ENCODE measurements around the gene BTK.

The BTK gene

GRCh38 chrX:101385795-101386541 is at the start of gene BTK:
Gene BTK, minus strand, starts transcription at chrX:101386191. Its CDS starts 10,907 bp downstream, at chrX:101375284.
- DNase-seq = peak; percentile 77

- DNase-seq = no peak
Observed at GRCh38 chrX:101430457-101431078, 44.6 kb upstream of the BTK start.

- no peak for DNase-seq
Observed at GRCh38 chrX:101429934-101430333, 43.9 kb upstream of the BTK start.

- no peak for DNase-seq
Observed at GRCh38 chrX:101427954-101428353, 42.0 kb upstream of the BTK start.

GRCh38 chrX:101419489-101419888 is 33.5 kb upstream of the BTK start:
- no peak for DNase-seq

- no peak for DNase-seq
Observed at GRCh38 chrX:101417981-101418841, 32.2 kb upstream of the BTK start.

- DNase-seq = no peak
Observed at GRCh38 chrX:101417190-101417589, 31.2 kb upstream of the BTK start.

- DNase-seq = no peak
Observed at GRCh38 chrX:101416691-101417090, 30.7 kb upstream of the BTK start.

- no peak for DNase-seq
Observed at GRCh38 chrX:101415180-101416145, 29.5 kb upstream of the BTK start.

GRCh38 chrX:101411984-101412383 is 26.0 kb upstream of the BTK start:
- no peak for DNase-seq

- no peak for DNase-seq
Observed at GRCh38 chrX:101410461-101410860, 24.5 kb upstream of the BTK start.

GRCh38 chrX:101409043-101409442 is 23.1 kb upstream of the BTK start:
- no peak for DNase-seq

- peak; percentile 32 for DNase-seq
Observed at GRCh38 chrX:101408532-101408841, 22.5 kb upstream of the BTK start.

GRCh38 chrX:101407748-101408531 is 21.9 kb upstream of the BTK start, which contains the start of the genes GLA and HNRNPH2:
Gene GLA, minus strand, starts transcription at chrX:101407925. Its CDS starts 22 bp downstream, at chrX:101407903.
Gene HNRNPH2, plus strand, starts transcription at chrX:101408222. Its CDS starts 3,767 bp downstream, at chrX:101411989.
- DNase-seq = peak; percentile 94

GRCh38 chrX:101407167-101407747 is 21.3 kb upstream of the BTK start:
- DNase-seq = no peak

GRCh38 chrX:101399825-101400224 is 13.8 kb upstream of the BTK start:
- no peak for DNase-seq

GRCh38 chrX:101398694-101399093 is 12.7 kb upstream of the BTK start:
- DNase-seq = no peak

GRCh38 chrX:101397779-101398178 is 11.8 kb upstream of the BTK start:
- DNase-seq = no peak

GRCh38 chrX:101395789-101396188 is 9.8 kb upstream of the BTK start:
- peak; percentile 12 for DNase-seq

- no peak for DNase-seq
Observed at GRCh38 chrX:101394372-101394771, 8.4 kb upstream of the BTK start.
